SK-N-MC (cell line): Measurements from ENCODE around the gene SPECC1.

Experiments used
- EZH2 ChIP-seq: fragments of 200-600 bp; sonication (generic); IDR thresholded peaks from one replicate; pipeline ENCODE4 v1.6.1; 2017; ENCODE audit warnings: antibody characterized with exemption
- POLR2AphosphoS5 ChIP-seq: IDR thresholded peaks from 2 replicates; pipeline ENCODE4 v1.6.1; 2012; ENCODE audit warnings: mild to moderate bottlenecking, low read depth, low read length, borderline replicate concordance

- no peak for TF ChIP-seq POLR2AphosphoS5
- no peak for TF ChIP-seq EZH2
Measured at GRCh38 chr17:20071824-20072691, 62.9 kb downstream of the SPECC1 start.
